ENCODE measurements around the gene EID2B. TPM values are rescaled to one million over a fixed set of nuclear protein-coding genes. Genes with fewer than 3 reads are reported as not detected.

The EID2B gene
- total and polyA plus RNA-seq, 2 of the 13 experiments (the other 11 are each of a cell fraction or from before 2014, with no cell fraction given): 2.5 to 3.7 TPM

GRCh38 chr19:39532233-39533002, at the start of gene EID2B (continued):
- no peak for TF ChIP-seq REST (IDR thresholded peaks at IDR 0.05; ENCODE audit: borderline replicate concordance in 1 of 2, low read depth in 1 of 2, low read length in 2 of 2)
- TF ChIP-seq ZNF350 (CRISPR knock-in tag; IDR thresholded peaks at IDR 0.05; ENCODE audit: borderline replicate concordance, low read depth): no peak; the same call in 1 of the 2 replicates
- TF ChIP-seq ZNF670 (CRISPR knock-in tag; IDR thresholded peaks at IDR 0.05; ENCODE audit: borderline replicate concordance): no peak
- no peak for TF ChIP-seq ZNF251 (CRISPR knock-in tag; IDR thresholded peaks at IDR 0.05)
- no peak for TF ChIP-seq PBX2 (CRISPR knock-in tag; IDR thresholded peaks at IDR 0.05)
- TF ChIP-seq ZFP91 (CRISPR knock-in tag; IDR thresholded peaks at IDR 0.05; ENCODE audit: borderline replicate concordance): peak; percentile 90
- no peak for TF ChIP-seq RARG (CRISPR knock-in tag; IDR thresholded peaks at IDR 0.05; ENCODE audit: low read depth)
- TF ChIP-seq ZNF232 (CRISPR knock-in tag; IDR thresholded peaks at IDR 0.05; ENCODE audit: borderline replicate concordance): peak; percentile 65; the same call in 1 of the 2 replicates
- peak; percentile 89; the same call in 1 of the 2 replicates for TF ChIP-seq ZNF678 (CRISPR knock-in tag; IDR thresholded peaks at IDR 0.05)
- peak; percentile 82; the same call in 1 of the 2 replicates for TF ChIP-seq GMEB1 (CRISPR knock-in tag; IDR thresholded peaks at IDR 0.05; ENCODE audit: borderline replicate concordance)
- TF ChIP-seq ZNF256 (CRISPR knock-in tag; conservative IDR thresholded peaks at IDR 0.05): no peak
- peak; percentile 28 for TF ChIP-seq RBM22 (optimal IDR thresholded peaks at IDR 0.05; ENCODE audit: low read length)
- TF ChIP-seq ZNF556 (CRISPR knock-in tag; IDR thresholded peaks at IDR 0.05; ENCODE audit: borderline replicate concordance): 0 out of 2 replicates have a peak, but pooled peaks have one; percentile 82
- no peak for TF ChIP-seq ZNF3 (CRISPR knock-in tag; IDR thresholded peaks at IDR 0.05)
- no peak for TF ChIP-seq ZNF83 (CRISPR knock-in tag; IDR thresholded peaks at IDR 0.05; ENCODE audit: borderline replicate concordance)
- peak; percentile 62; the same call in 1 of the 2 replicates for TF ChIP-seq ZNF230 (CRISPR knock-in tag; IDR thresholded peaks at IDR 0.05)
- TF ChIP-seq TOE1 (CRISPR knock-in tag; IDR thresholded peaks at IDR 0.05): no peak; the same call in 1 of the 2 replicates
- TF ChIP-seq REXO4 (CRISPR knock-in tag; IDR thresholded peaks at IDR 0.05; ENCODE audit: borderline replicate concordance): no peak
- no peak for TF ChIP-seq TFE3 (CRISPR knock-in tag; IDR thresholded peaks at IDR 0.05)

All from HepG2 (cell line).